SK-N-MC (cell line): ENCODE measurements around the gene IGLL1.
"Not testable (repeated sequence)": the region's sequence is repeated elsewhere in the genome, so short reads cannot be mapped to it uniquely, and the experiment has no call there.

Experiments used
- EZH2 ChIP-seq: fragments of 200-600 bp; sonication (generic); IDR thresholded peaks from one replicate; pipeline ENCODE4 v1.6.1; 2017; ENCODE audit warnings: antibody characterized with exemption
- FOXP2 ChIP-seq: optimal IDR thresholded peaks from 2 replicates; pipeline ENCODE3; 2011; ENCODE audit warnings: mild to moderate bottlenecking, moderate library complexity; ENCODE audit not compliant: insufficient read depth; ENCODE audit errors: extremely low read length, control extremely low read depth
- POLR2AphosphoS5 ChIP-seq: IDR thresholded peaks from 2 replicates; pipeline ENCODE4 v1.6.1; 2012; ENCODE audit warnings: mild to moderate bottlenecking, low read depth, low read length, borderline replicate concordance

GRCh38 chr22:23547382-23547781 is 32.7 kb downstream of the IGLL1 start:
- not testable (repeated sequence) for TF ChIP-seq EZH2, POLR2AphosphoS5, FOXP2
